Ovary (tissue), 3 donors: ENCODE data around the gene FOCAD.

Experiments
- EP300 ChIP-seq: sonication (generic); formaldehyde crosslinking; IDR thresholded peaks from one replicate; pipeline ENCODE4 v1.6.1; 2017; ENCODE audit warnings: antibody characterized with exemption
- TF ChIP-seq, protein P1 (sequence below), 3 donors: fragments of 450-650 bp in 2 of 3; fragments of 200-600 bp in 1 of 3; IDR thresholded peaks; one replicate each; pipeline versions ENCODE4 v1.5.1 to v1.8.0; 2016 to 2022; ENCODE audit warnings: antibody characterized with exemption in 3 of 3, mild to moderate bottlenecking in 1 of 3
- donor health status: DM: no; HTN: no; CAD: no.

DNA sequence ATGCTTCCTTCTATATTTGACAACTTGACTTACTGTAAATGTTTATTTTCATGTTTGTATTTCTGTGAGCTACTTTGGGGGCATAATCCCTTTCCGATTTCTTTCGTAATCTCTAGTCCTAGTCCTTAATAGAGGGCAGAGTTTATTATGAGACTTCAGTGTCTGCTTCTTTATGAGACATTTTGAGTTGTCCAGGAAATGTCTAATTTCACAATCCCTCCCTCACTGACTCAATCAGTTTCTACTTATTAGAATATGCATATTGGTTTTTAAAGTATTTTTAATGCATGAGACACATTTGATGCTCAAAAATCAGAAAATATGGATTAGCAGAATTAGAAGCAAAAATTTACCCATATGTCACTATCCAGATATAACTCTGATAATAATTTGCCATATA lies 160.9 kb downstream of the FOCAD start:
- TF ChIP-seq, protein P1, sequence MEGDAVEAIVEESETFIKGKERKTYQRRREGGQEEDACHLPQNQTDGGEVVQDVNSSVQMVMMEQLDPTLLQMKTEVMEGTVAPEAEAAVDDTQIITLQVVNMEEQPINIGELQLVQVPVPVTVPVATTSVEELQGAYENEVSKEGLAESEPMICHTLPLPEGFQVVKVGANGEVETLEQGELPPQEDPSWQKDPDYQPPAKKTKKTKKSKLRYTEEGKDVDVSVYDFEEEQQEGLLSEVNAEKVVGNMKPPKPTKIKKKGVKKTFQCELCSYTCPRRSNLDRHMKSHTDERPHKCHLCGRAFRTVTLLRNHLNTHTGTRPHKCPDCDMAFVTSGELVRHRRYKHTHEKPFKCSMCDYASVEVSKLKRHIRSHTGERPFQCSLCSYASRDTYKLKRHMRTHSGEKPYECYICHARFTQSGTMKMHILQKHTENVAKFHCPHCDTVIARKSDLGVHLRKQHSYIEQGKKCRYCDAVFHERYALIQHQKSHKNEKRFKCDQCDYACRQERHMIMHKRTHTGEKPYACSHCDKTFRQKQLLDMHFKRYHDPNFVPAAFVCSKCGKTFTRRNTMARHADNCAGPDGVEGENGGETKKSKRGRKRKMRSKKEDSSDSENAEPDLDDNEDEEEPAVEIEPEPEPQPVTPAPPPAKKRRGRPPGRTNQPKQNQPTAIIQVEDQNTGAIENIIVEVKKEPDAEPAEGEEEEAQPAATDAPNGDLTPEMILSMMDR (IDR thresholded peaks at IDR 0.05) = no peak
- TF ChIP-seq EP300 = no peak
